Breast epithelium (tissue), 4 donors: ENCODE results near the gene NSL1. TPM values are rescaled to one million over a fixed set of nuclear protein-coding genes. Genes with fewer than 3 reads are reported as not detected.
A peak's percentile ranks its signal among the peaks of the same experiment; 100 is the strongest.

ENCODE experiments used
- DNase-seq, 2 donors: peaks; one replicate each; pipeline ENCODE4 v3.0.0-alpha.2; 2019; ENCODE audit warnings: low spot score in 2 of 2
- H3K27ac ChIP-seq, 2 donors: fragments of 200-600 bp; sonication (generic) in 1 of 2; one replicate each; pipeline ENCODE4 v1.5.1; 2016 to 2019; ENCODE audit warnings: mild to moderate bottlenecking in 1 of 2
- H3K27me3 ChIP-seq, 2 donors: fragments of 200-600 bp; sonication (generic) in 1 of 2; one replicate each; pipeline versions ENCODE4 v1.5.1 to v1.6.0; 2017 to 2019; ENCODE audit warnings: control low read depth in 1 of 2, mild to moderate bottlenecking in 1 of 2
- H3K36me3 ChIP-seq: fragments of 200-600 bp; one replicate; pipeline ENCODE4 v1.5.1; 2019
- H3K4me1 ChIP-seq, 2 donors: fragments of 200-600 bp; sonication (generic); one replicate each; pipeline ENCODE4 v1.5.1; 2016 to 2019; ENCODE audit warnings: control low read depth in 1 of 2
- H3K4me3 ChIP-seq, 3 donors: fragments of 200-600 bp; sonication (generic); 1 replicate in 2 of 3; 2 replicates in 1 of 3; pipeline ENCODE4 v1.5.1; 2016 to 2019; ENCODE audit warnings: mild to moderate bottlenecking in 3 of 3, moderate library complexity in 2 of 3
- H3K9me3 ChIP-seq, 2 donors: fragments of 200-600 bp; sonication (generic) in 1 of 2; one replicate each; pipeline ENCODE4 v1.5.1; 2016 to 2019; ENCODE audit warnings: control low read depth in 1 of 2
- POLR2A ChIP-seq: fragments of 450-650 bp; IDR thresholded peaks from one replicate; pipeline ENCODE4 v1.6.1; 2016; ENCODE audit warnings: antibody characterized with exemption, mild to moderate bottlenecking, moderate library complexity
- POLR2AphosphoS5 ChIP-seq, 3 donors: sonication (generic); formaldehyde crosslinking; IDR thresholded peaks; one replicate each; pipeline ENCODE4 v1.6.1; 2017; ENCODE audit warnings: antibody characterized with exemption in 3 of 3
- intact Hi-C: fragments of 100-400 bp; cut with DNase I; formaldehyde crosslinking; loops from one replicate; pipeline ENCODE4 v1.15.1; 2023; ENCODE audit warnings: low total_unique reads
- total RNA-seq, 3 donors: library from RNA; depleted of rRNA; stranded (reverse); fragments of >200 nt; gene quantifications; one replicate each; pipeline ENCODE4 v1.1.0, GENCODE V29; 2016
- TF ChIP-seq, protein P1 (sequence below), 3 donors: fragments of 450-650 bp; IDR thresholded peaks; one replicate each; pipeline ENCODE4 v1.5.1; 2016 to 2017; ENCODE audit warnings: antibody characterized with exemption in 3 of 3, mild to moderate bottlenecking in 3 of 3, moderate library complexity in 3 of 3

Gene NSL1
- total RNA-seq, 3 donors from 2014 or later = 28.5 to 47.5 (median 44.6) TPM

- TF ChIP-seq, protein P1, sequence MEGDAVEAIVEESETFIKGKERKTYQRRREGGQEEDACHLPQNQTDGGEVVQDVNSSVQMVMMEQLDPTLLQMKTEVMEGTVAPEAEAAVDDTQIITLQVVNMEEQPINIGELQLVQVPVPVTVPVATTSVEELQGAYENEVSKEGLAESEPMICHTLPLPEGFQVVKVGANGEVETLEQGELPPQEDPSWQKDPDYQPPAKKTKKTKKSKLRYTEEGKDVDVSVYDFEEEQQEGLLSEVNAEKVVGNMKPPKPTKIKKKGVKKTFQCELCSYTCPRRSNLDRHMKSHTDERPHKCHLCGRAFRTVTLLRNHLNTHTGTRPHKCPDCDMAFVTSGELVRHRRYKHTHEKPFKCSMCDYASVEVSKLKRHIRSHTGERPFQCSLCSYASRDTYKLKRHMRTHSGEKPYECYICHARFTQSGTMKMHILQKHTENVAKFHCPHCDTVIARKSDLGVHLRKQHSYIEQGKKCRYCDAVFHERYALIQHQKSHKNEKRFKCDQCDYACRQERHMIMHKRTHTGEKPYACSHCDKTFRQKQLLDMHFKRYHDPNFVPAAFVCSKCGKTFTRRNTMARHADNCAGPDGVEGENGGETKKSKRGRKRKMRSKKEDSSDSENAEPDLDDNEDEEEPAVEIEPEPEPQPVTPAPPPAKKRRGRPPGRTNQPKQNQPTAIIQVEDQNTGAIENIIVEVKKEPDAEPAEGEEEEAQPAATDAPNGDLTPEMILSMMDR (IDR thresholded peaks at IDR 0.05) = no peak
- TF ChIP-seq POLR2A = no peak
- no peak for TF ChIP-seq POLR2AphosphoS5 (IDR thresholded peaks at IDR 0.05)
- Histone ChIP-seq H3K4me1 (no peaks in the 10 kb centered on the region), H3K9me3 (no peaks in the 10 kb centered on the region), H3K27ac (peak overlapping the region in 1 of 2 donors; percentile 69), H3K36me3 (no peaks in the 10 kb centered on the region), H3K4me3 (no peak overlapping the region), H3K27me3 (no peaks in the 10 kb centered on the region)
- no peak for DNase-seq
- intact Hi-C loops = no loop called here
Observed at GRCh38 chr1:212722270-212722957, 69.2 kb downstream of the NSL1 start.

DNA sequence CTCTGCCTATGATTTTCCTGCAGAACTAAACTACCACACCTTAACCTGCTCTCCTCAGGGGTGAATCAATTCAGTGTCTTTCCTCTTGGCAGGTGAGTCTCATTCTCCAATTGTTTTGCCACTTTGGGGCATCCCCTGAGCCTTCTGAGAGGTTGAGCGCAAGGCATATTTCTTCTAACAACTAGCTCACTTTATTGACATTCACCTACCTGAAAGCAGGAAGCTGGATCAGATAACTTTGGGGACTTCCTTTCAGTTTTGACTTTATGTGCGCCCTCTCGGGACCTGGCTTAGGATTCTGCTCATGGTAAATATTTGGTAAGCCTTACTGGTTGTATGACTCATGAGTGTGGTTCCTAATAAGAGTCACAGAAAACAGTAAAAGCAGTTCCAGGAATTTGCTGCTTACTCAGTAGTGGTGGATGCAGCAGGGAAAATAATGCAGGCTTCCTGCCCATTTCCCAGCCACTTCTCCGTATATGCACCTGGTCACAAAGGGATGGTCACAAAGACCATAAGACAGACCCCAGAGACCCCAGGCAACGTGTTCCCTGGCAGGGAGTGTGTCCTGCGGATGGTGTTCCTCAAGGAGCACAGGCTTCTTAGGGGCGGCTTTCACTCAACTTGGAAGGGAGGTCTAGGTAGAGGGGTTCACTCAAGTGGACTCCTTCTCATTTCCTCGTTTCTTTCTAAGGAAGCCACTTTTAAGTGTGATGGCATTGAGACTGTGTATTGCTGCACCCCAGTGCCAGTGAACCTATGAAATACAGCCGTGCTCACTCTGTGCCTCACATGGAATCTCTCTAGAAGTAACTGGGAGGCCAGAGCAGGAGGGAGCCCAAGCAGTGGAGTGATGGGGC, 70.0 kb downstream of the NSL1 start:
- Histone ChIP-seq H3K9me3 (no peaks in the 10 kb centered on the region), H3K4me3 (peak overlapping the region in 2 of 3 donors; percentile 3 to 21), H3K27ac (peak overlapping the region; percentile 61 to 69), H3K27me3 (no peaks in the 10 kb centered on the region), H3K4me1 (no peaks in the 10 kb centered on the region), H3K36me3 (no peaks in the 10 kb centered on the region)
- TF ChIP-seq, protein P1 (IDR thresholded peaks at IDR 0.05) = no peak
- TF ChIP-seq POLR2A (no peak), POLR2AphosphoS5 (IDR thresholded peaks at IDR 0.05) (no peak)
- no peak for DNase-seq
- intact Hi-C loops = no loop called here

DNA sequence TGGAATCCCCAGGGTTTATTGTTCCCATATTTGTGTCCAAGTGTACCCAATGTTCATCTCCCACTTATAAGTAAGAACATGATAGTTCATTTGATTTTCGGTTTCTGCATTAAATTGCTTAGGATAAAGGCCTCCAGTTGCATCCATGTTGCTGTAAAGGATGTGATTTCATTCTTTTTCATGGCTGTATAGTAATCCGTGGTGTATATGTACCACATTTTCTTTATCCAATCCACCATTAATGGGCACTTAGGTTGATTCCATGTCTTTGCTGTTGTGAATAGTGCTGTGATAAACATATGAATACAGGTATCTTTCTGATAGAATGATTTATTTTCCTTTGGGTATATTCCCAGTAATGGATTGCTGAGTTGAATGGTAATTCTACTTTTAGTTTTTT, 71.9 kb downstream of the NSL1 start:
- TF ChIP-seq, protein P1 (IDR thresholded peaks at IDR 0.05) = no peak
- TF ChIP-seq POLR2AphosphoS5 (IDR thresholded peaks at IDR 0.05) (no peak), POLR2A (no peak)
- H3K4me1 ChIP-seq = no peaks in the 10 kb centered on the region
- intact Hi-C loops = no loop called here
- H3K27ac ChIP-seq = no peak overlapping the region
- no peak overlapping the region for H3K4me3 ChIP-seq
- DNase-seq = no peak
- no peaks in the 10 kb centered on the region for H3K36me3 ChIP-seq
- no peaks in the 10 kb centered on the region for H3K27me3 ChIP-seq
- H3K9me3 ChIP-seq = no peaks in the 10 kb centered on the region

DNA sequence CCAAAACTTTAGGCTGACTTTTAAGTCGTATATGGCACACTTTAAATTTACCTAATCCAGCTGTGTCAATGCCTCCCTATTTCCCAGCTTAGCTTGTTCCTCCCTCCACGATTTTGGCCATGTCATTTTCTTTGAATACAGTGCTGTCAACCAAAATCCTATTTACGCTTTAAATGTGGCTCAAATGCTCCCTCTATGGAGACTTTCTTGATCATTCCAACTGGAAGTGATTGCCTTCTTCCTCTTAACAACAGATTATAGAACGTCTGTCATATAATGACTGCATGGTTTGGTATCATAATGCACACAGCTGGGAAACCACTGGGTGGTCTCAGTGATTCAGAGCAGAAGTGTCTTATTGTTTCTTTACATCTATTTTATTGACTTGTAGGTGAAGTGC, 73.1 kb downstream of the NSL1 start:
- Histone ChIP-seq H3K4me1 (no peaks in the 10 kb centered on the region), H3K4me3 (no peak overlapping the region), H3K27me3 (no peaks in the 10 kb centered on the region), H3K36me3 (no peaks in the 10 kb centered on the region), H3K9me3 (no peaks in the 10 kb centered on the region), H3K27ac (no peak overlapping the region)
- no peak for DNase-seq
- TF ChIP-seq, protein P1 (IDR thresholded peaks at IDR 0.05) = no peak
- no peak for TF ChIP-seq POLR2A
- TF ChIP-seq POLR2AphosphoS5 (IDR thresholded peaks at IDR 0.05) = no peak
- intact Hi-C loops = no loop called here

DNA sequence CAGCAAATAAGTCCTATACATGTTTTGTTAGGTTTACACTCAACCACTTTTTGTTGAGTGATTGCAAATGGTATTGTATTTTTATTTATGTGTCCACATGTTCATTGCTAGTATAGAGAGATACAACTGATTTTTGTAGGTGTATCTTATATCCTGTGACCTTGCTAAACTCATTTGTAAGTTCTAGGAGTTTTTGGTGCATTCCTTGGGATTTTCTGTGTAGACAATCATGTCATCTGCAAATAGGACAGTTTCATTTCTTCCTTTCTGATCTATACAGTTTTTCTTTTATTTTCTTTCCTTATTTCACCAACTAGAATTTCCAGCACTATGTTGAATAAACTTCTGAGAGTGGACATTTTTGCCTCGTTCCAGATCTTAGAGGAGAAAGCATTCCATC, 75.4 kb downstream of the NSL1 start:
- TF ChIP-seq, protein P1 (IDR thresholded peaks at IDR 0.05) = no peak
- no peak for TF ChIP-seq POLR2A
- no peak for TF ChIP-seq POLR2AphosphoS5 (IDR thresholded peaks at IDR 0.05)
- DNase-seq = no peak
- no peak overlapping the region for H3K27ac ChIP-seq
- no peaks in the 10 kb centered on the region for H3K9me3 ChIP-seq
- no peaks in the 10 kb centered on the region for H3K27me3 ChIP-seq
- no peaks in the 10 kb centered on the region for H3K36me3 ChIP-seq
- no peaks in the 10 kb centered on the region for H3K4me1 ChIP-seq
- intact Hi-C loops = no loop called here
- H3K4me3 ChIP-seq = no peak overlapping the region
